ENCODE results near the gene SPINK5.

The SPINK5 gene

GRCh38 chr5:148104226-148104625 is 40.4 kb downstream of the SPINK5 start:
- no peak for DNase-seq

GRCh38 chr5:148107608-148108007 is 43.8 kb downstream of the SPINK5 start:
- no peak for DNase-seq

GRCh38 chr5:148113243-148113642 is 49.5 kb downstream of the SPINK5 start:
- no peak for DNase-seq

- no peak for DNase-seq
These were observed 56.5 kb downstream of the SPINK5 start for GRCh38 chr5:148120317-148120716.

GRCh38 chr5:148125641-148126040 is 61.9 kb downstream of the SPINK5 start:
- DNase-seq, result no peak

GRCh38 chr5:148135091-148136048 is 71.6 kb downstream of the SPINK5 start:
- no peak for DNase-seq

- DNase-seq, result no peak
These were observed 77.1 kb downstream of the SPINK5 start for GRCh38 chr5:148140846-148141245.

GRCh38 chr5:148141645-148142044 is 77.9 kb downstream of the SPINK5 start:
- DNase-seq, result no peak

GRCh38 chr5:148145916-148146315 is 82.1 kb downstream of the SPINK5 start:
- no peak for DNase-seq

- DNase-seq, result no peak
These were observed 82.7 kb downstream of the SPINK5 start for GRCh38 chr5:148146487-148146886.

GRCh38 chr5:148147415-148147814 is 83.6 kb downstream of the SPINK5 start:
- no peak for DNase-seq

GRCh38 chr5:148151872-148152271 is 88.1 kb downstream of the SPINK5 start:
- DNase-seq, result no peak

GRCh38 chr5:148152781-148153180 is 89.0 kb downstream of the SPINK5 start:
- no peak for DNase-seq

GRCh38 chr5:148156609-148157008 is 92.8 kb downstream of the SPINK5 start:
- DNase-seq, result no peak

GRCh38 chr5:148162038-148162437 is 98.3 kb downstream of the SPINK5 start:
- DNase-seq, result no peak

GRCh38 chr5:148163345-148163744 is 99.6 kb downstream of the SPINK5 start:
- no peak for DNase-seq

- DNase-seq, result no peak
These were observed 102.9 kb downstream of the SPINK5 start for GRCh38 chr5:148166550-148167283.

- DNase-seq, result no peak
These were observed 104.5 kb downstream of the SPINK5 start, which contains the start of gene SPINK14 for GRCh38 chr5:148168246-148168645. SPINK14 (plus strand) TSS chr5:148168546; CDS start chr5:148169733, 1,187 bp downstream.

GRCh38 chr5:148172377-148172776 is 108.6 kb downstream of the SPINK5 start:
- DNase-seq, result no peak

- DNase-seq, result no peak
These were observed 112.7 kb downstream of the SPINK5 start for GRCh38 chr5:148176480-148176879.

- DNase-seq, result no peak
These were observed 113.4 kb downstream of the SPINK5 start for GRCh38 chr5:148177207-148177606.

- DNase-seq, result no peak
These were observed 115.5 kb downstream of the SPINK5 start for GRCh38 chr5:148179234-148179824.

GRCh38 chr5:148186248-148187003 is 122.6 kb downstream of the SPINK5 start:
- DNase-seq, result no peak
